CD4-positive, alpha-beta memory T cell (primary cell): ENCODE results near the gene PRSS58. TPM values are rescaled to one million over a fixed set of nuclear protein-coding genes. Genes with fewer than 3 reads are reported as not detected.

ENCODE experiments used
- CTCF ChIA-PET: fragments of 350-600 bp; sonication (Branson Sonifier 250); formaldehyde crosslinking; loops from one replicate; lab custom pipeline; 2021; ENCODE audit warnings: inconsistent platforms; ENCODE audit not compliant: partially characterized antibody; lab: Charles Lee
- POLR2A ChIA-PET: fragments of 350-600 bp; sonication (Branson Sonifier 250); formaldehyde crosslinking; loops from one replicate; lab custom pipeline; 2021; ENCODE audit not compliant: partially characterized antibody; lab: Charles Lee
- DNase-seq, 5 donors: peaks; one replicate each; pipeline versions ENCODE4 v3.0.0 to v3.0.0-alpha.2; 2020 to 2022; ENCODE audit warnings: mixed read lengths in 1 of 5
- H3K27ac ChIP-seq: one replicate; pipeline ENCODE4 v1.7.0; 2013; ENCODE audit warnings: low read depth, low read length
- H3K27me3 ChIP-seq: 2 replicates; pipeline ENCODE4 v1.7.0; 2013; ENCODE audit warnings: mild to moderate bottlenecking, low read length, moderate library complexity; ENCODE audit not compliant: insufficient read depth
- H3K36me3 ChIP-seq: 2 replicates; pipeline ENCODE4 v1.7.0; 2013; ENCODE audit warnings: mild to moderate bottlenecking, low read length, moderate library complexity; ENCODE audit not compliant: insufficient read depth
- H3K4me1 ChIP-seq: 2 replicates; pipeline ENCODE4 v1.7.0; 2013; ENCODE audit warnings: mild to moderate bottlenecking, low read length, moderate library complexity; ENCODE audit not compliant: insufficient read depth
- H3K4me3 ChIP-seq, 2 donors: one replicate each; pipeline ENCODE4 v1.7.0; 2013; ENCODE audit warnings: low read length in 2 of 2, mild to moderate bottlenecking in 1 of 2
- H3K9me3 ChIP-seq, 2 donors: one replicate each; pipeline ENCODE4 v1.7.0; 2013; ENCODE audit warnings: low read length in 2 of 2, control low read depth in 1 of 2; ENCODE audit not compliant: control insufficient read depth in 1 of 2
- H3K27ac Mint-ChIP-seq, 7 donors: one replicate each; pipeline ENCODE4 v1.8.0; 2020 to 2021; ENCODE audit warnings: mixed read lengths in 7 of 7, mild to moderate bottlenecking in 6 of 7, inconsistent platforms in 3 of 7, moderate library complexity in 3 of 7
- H3K27me3 Mint-ChIP-seq, 2 donors: one replicate each; pipeline ENCODE4 v1.8.0; 2020 to 2021; ENCODE audit warnings: mixed read lengths in 2 of 2
- H3K36me3 Mint-ChIP-seq, 2 donors: one replicate each; pipeline ENCODE4 v1.8.0; 2020 to 2021; ENCODE audit warnings: mixed read lengths in 2 of 2, inconsistent platforms in 1 of 2, mild to moderate bottlenecking in 1 of 2
- H3K4me1 Mint-ChIP-seq, 4 donors: one replicate each; pipeline ENCODE4 v1.8.0; 2020 to 2021; ENCODE audit warnings: mixed read lengths in 4 of 4, mild to moderate bottlenecking in 1 of 4
- H3K4me3 Mint-ChIP-seq, 8 donors: one replicate each; pipeline ENCODE4 v1.8.0; 2020 to 2021; ENCODE audit warnings: mixed read lengths in 8 of 8, mild to moderate bottlenecking in 7 of 8, moderate library complexity in 6 of 8, inconsistent platforms in 3 of 8
- H3K9me3 Mint-ChIP-seq, 8 donors: one replicate each; pipeline ENCODE4 v1.8.0; 2020 to 2021; ENCODE audit warnings: mixed read lengths in 8 of 8, mild to moderate bottlenecking in 5 of 8, inconsistent platforms in 3 of 8, moderate library complexity in 1 of 8
- intact Hi-C: fragments of 100-400 bp; cut with micrococcal nuclease; formaldehyde crosslinking; loops from one replicate; pipeline ENCODE4 v1.15.1; 2023
- polyA plus RNA-seq, 2 donors: library from polyadenylated mRNA; unstranded; fragments of 300-500 nt; fragmentation: Illumina TruSeq; gene quantifications; one replicate each; pipeline ENCODE4 v1.2.3, GENCODE V29; 2021
- total RNA-seq, 2 experiments: library from RNA; stranded (reverse); gene quantifications; one replicate each; pipeline ENCODE4 v1.2.3, GENCODE V29; 2021

The PRSS58 gene
- total and polyA plus RNA-seq, 4 experiments from 2014 or later: not detected

DNA sequence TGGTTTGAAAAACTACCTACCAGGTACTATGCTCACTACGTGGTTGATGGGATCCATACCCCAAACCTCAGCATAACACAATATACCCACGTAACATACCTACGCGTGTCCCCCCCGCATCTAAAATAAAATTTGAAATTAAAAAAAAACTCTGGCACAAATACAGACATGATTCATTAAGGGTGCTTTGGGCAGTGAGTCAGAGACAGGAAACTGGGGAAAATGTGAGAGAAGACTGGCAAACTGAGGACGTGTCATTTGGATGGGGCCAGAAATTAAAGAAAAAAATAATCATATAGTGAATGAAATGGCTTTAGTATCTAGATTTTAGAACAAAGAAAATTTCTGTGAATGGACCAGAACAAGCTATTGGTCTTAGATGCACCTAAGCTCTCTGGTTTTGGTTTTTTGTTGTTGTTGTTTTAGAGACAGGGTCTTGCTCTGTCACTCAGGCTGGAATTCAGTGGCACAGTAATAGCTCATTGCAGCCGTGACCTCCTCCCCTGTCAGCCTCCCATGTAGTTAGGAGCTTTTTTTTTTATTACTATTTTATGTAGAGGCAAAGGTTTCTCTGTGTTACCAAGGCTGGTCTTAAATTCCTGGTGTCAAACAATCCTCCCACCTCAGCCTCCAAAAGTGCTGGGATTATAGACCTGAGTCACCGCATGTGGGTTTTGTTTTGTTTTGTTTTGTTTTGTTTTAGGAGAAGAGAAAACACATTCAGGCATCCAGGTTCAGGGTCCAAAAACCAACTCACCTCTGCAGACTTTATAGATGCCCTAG is 5.9 kb upstream of the PRSS58 start:
- H3K27me3 Mint-ChIP-seq: peaks cover 15 to 27% of the 10 kb centered on the region in 2 donors
- H3K36me3 Mint-ChIP-seq: no peaks in the 10 kb centered on the region
- no peaks in the 10 kb centered on the region for H3K4me1 Mint-ChIP-seq
- Histone ChIP-seq H3K9me3 (no peaks in the 10 kb centered on the region), H3K4me1 (no peaks in the 10 kb centered on the region), H3K4me3 (no peak overlapping the region), H3K27me3 (no peaks in the 10 kb centered on the region), H3K36me3 (no peaks in the 10 kb centered on the region), H3K27ac (no peak overlapping the region)
- intact Hi-C loops: no loop called here
- no peak overlapping the region for H3K4me3 Mint-ChIP-seq
- POLR2A ChIA-PET: no interaction called here
- no peak overlapping the region for H3K27ac Mint-ChIP-seq
- no peak for DNase-seq
- H3K9me3 Mint-ChIP-seq: peaks cover 0 to 5% (median 0%) of the 10 kb centered on the region in 8 donors
- CTCF ChIA-PET: no interaction called here

DNA sequence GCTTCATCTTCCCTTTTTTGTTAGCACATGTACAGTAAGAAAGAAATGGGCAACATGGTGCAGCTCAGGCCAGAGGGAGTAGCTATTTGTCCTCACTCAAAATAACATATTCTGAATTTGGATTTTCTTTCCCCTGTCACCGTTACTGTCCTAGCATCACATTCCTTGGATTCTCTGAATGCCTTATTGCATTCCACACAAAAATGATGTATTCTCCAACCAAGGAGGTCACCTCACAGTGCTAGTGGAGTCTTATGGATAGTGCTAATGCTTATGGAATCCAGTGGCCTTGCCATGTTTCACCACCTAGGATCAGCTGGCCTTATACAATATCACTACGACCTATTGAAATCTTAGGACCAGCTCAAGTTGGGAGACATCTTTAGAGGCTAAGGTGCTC is 7.2 kb downstream of the PRSS58 start:
- no peaks in the 10 kb centered on the region for H3K9me3 Mint-ChIP-seq
- POLR2A ChIA-PET: no interaction called here
- H3K36me3 Mint-ChIP-seq: no peaks in the 10 kb centered on the region
- Histone ChIP-seq H3K4me3 (no peak overlapping the region), H3K27me3 (no peaks in the 10 kb centered on the region), H3K9me3 (no peaks in the 10 kb centered on the region), H3K36me3 (no peaks in the 10 kb centered on the region), H3K4me1 (no peaks in the 10 kb centered on the region), H3K27ac (no peak overlapping the region)
- H3K4me1 Mint-ChIP-seq: no peaks in the 10 kb centered on the region
- intact Hi-C loops: no loop called here
- no peak for DNase-seq
- H3K4me3 Mint-ChIP-seq: no peak overlapping the region
- peaks cover 0 to 1% of the 10 kb centered on the region in 2 donors for H3K27me3 Mint-ChIP-seq
- CTCF ChIA-PET: interaction anchor here (1.1 kb wide), 1 partner anchor 20 kb away, joined by 3 read pairs; no protein-coding TSS in a partner anchor
- no peak overlapping the region for H3K27ac Mint-ChIP-seq

- ChIA-PET POLR2A (no interaction called here), CTCF (interaction anchor here (1.1 kb wide), 1 partner anchor 19 kb away, joined by 3 read pairs; no protein-coding TSS in a partner anchor)
- Histone ChIP-seq H3K4me3 (no peak overlapping the region), H3K36me3 (no peaks in the 10 kb centered on the region), H3K9me3 (no peaks in the 10 kb centered on the region), H3K4me1 (no peaks in the 10 kb centered on the region), H3K27ac (no peak overlapping the region), H3K27me3 (no peaks in the 10 kb centered on the region)
- Mint-ChIP-seq H3K27me3 (peaks cover 1 to 4% of the 10 kb centered on the region in 2 donors), H3K27ac (no peak overlapping the region), H3K4me3 (no peak overlapping the region), H3K4me1 (no peaks in the 10 kb centered on the region), H3K9me3 (no peaks in the 10 kb centered on the region), H3K36me3 (no peaks in the 10 kb centered on the region)
- DNase-seq: no peak
- intact Hi-C loops: no loop called here
Measured at GRCh38 chr7:142249918-142250317, 7.9 kb downstream of the PRSS58 start.

GRCh38 chr7:142248166-142249160 is 9.4 kb downstream of the PRSS58 start:
- no peak overlapping the region for H3K27ac Mint-ChIP-seq
- no peaks in the 10 kb centered on the region for H3K4me1 Mint-ChIP-seq
- no peaks in the 10 kb centered on the region for H3K4me1 ChIP-seq
- H3K27ac ChIP-seq: no peak overlapping the region
- H3K4me3 ChIP-seq: no peak overlapping the region
- DNase-seq: no peak
- POLR2A ChIA-PET: no interaction called here
- H3K36me3 Mint-ChIP-seq: no peaks in the 10 kb centered on the region
- no peaks in the 10 kb centered on the region for H3K36me3 ChIP-seq
- CTCF ChIA-PET: interaction anchor here (0.6 kb wide), 1 partner anchor 755 kb away, joined by 3 read pairs; no protein-coding TSS in a partner anchor
- H3K9me3 ChIP-seq: no peaks in the 10 kb centered on the region
- H3K27me3 ChIP-seq: no peaks in the 10 kb centered on the region
- intact Hi-C loops: no loop called here
- no peak overlapping the region for H3K4me3 Mint-ChIP-seq
- H3K27me3 Mint-ChIP-seq: peaks cover 1 to 12% of the 10 kb centered on the region in 2 donors
- peaks cover 0 to 1% (median 0%) of the 10 kb centered on the region in 8 donors for H3K9me3 Mint-ChIP-seq

DNA sequence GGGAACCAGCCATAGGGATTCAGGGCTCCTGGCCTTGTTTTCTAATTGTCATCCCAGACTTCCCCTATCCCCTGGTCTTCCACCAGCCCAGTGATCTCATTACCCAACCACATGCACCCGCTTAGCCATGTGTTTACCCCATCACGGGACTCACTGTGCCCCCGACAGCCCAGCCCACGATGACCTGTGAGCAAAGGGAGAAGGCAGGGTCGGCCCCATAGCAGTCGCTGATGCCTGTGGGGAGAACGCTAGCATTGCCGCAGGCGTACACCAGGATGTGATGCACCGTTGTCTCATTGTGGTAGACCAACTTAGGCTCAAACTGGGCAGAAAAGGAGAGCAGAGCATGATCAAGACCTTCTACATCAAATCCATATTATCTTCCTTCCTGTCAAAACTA is 14.0 kb downstream of the PRSS58 start:
- no peak overlapping the region for H3K27ac Mint-ChIP-seq
- H3K4me1 Mint-ChIP-seq: no peaks in the 10 kb centered on the region
- H3K36me3 Mint-ChIP-seq: no peaks in the 10 kb centered on the region
- CTCF ChIA-PET: no interaction called here
- intact Hi-C loops: no loop called here
- peaks cover 0 to 1% (median 0%) of the 10 kb centered on the region in 8 donors for H3K9me3 Mint-ChIP-seq
- no peaks in the 10 kb centered on the region for H3K36me3 ChIP-seq
- no peak overlapping the region for H3K27ac ChIP-seq
- POLR2A ChIA-PET: no interaction called here
- no peak for DNase-seq
- no peak overlapping the region for H3K4me3 Mint-ChIP-seq
- no peaks in the 10 kb centered on the region for H3K9me3 ChIP-seq
- no peaks in the 10 kb centered on the region for H3K4me1 ChIP-seq
- H3K4me3 ChIP-seq: no peak overlapping the region
- H3K27me3 Mint-ChIP-seq: peaks cover 8 to 16% of the 10 kb centered on the region in 2 donors
- no peaks in the 10 kb centered on the region for H3K27me3 ChIP-seq

DNA sequence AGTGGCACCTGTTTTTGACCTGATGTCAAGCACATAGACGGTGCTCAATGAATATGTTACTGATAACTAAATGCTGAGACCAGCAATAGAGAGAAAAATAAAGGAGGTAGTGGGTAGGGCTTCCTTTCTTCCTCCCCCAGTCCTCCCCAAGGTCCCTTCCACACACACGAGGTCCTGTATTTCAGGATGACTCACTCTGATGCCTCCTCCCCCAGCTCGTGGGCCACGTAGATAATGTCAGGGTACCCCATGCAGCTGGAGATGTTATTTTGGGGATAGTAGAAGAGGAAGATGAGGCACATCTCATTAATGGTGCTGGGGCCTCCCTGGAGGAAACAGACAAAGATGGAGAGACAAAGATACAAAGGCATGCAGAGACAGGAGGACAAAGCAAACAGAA is 17.3 kb downstream of the PRSS58 start:
- H3K4me3 ChIP-seq: no peak overlapping the region
- peaks cover 13 to 16% of the 10 kb centered on the region in 2 donors for H3K27me3 Mint-ChIP-seq
- CTCF ChIA-PET: no interaction called here
- no peaks in the 10 kb centered on the region for H3K4me1 Mint-ChIP-seq
- H3K36me3 Mint-ChIP-seq: no peaks in the 10 kb centered on the region
- intact Hi-C loops: no loop called here
- peaks cover 0 to 1% (median 0%) of the 10 kb centered on the region in 8 donors for H3K9me3 Mint-ChIP-seq
- POLR2A ChIA-PET: no interaction called here
- H3K4me3 Mint-ChIP-seq: no peak overlapping the region
- DNase-seq: no peak
- no peak overlapping the region for H3K27ac ChIP-seq
- no peaks in the 10 kb centered on the region for H3K4me1 ChIP-seq
- no peaks in the 10 kb centered on the region for H3K36me3 ChIP-seq
- no peak overlapping the region for H3K27ac Mint-ChIP-seq
- H3K9me3 ChIP-seq: no peaks in the 10 kb centered on the region
- H3K27me3 ChIP-seq: no peaks in the 10 kb centered on the region

DNA sequence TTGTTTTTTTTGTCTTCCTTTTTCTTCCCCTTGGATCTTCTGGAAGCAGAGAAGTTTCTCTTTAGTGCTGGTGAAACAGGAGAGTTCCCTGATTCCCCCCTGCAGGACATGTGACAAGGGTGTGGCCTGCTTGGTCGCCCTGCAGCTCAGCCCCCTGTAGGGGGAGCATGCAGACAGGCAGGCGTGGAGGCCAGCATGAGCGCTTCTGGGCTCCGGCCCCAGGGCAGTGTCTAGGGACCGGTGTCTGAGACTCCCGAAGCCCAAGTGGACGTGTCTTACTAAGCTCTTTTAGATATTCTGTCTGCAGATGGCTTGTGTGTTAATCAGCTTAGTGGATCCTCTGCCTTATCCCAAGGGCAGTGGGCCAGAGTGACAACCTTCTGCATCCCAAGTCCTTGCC is 26.1 kb downstream of the PRSS58 start:
- CTCF ChIA-PET: interaction anchor here (1.0 kb wide), 1 partner anchor 19 kb away, joined by 3 read pairs; no protein-coding TSS in a partner anchor
- no peak overlapping the region for H3K4me3 Mint-ChIP-seq
- Histone ChIP-seq H3K9me3 (no peaks in the 10 kb centered on the region), H3K27ac (no peak overlapping the region), H3K36me3 (no peaks in the 10 kb centered on the region), H3K27me3 (no peaks in the 10 kb centered on the region), H3K4me1 (no peaks in the 10 kb centered on the region), H3K4me3 (no peak overlapping the region)
- DNase-seq: no peak
- H3K36me3 Mint-ChIP-seq: no peaks in the 10 kb centered on the region
- H3K9me3 Mint-ChIP-seq: peaks cover 0 to 2% (median 0%) of the 10 kb centered on the region in 8 donors
- peaks cover 6 to 24% of the 10 kb centered on the region in 2 donors for H3K27me3 Mint-ChIP-seq
- POLR2A ChIA-PET: no interaction called here
- no peak overlapping the region for H3K27ac Mint-ChIP-seq
- intact Hi-C loops: no loop called here
- no peaks in the 10 kb centered on the region for H3K4me1 Mint-ChIP-seq
